ENCODE results near the gene SLMAP. TPM values are rescaled to one million over a fixed set of nuclear protein-coding genes. Genes with fewer than 3 reads are reported as not detected.

The SLMAP gene
- total and polyA plus RNA-seq, 2 donors (not counting 1 experiment from before 2014, with no cell fraction given) = 9.7 to 67.2 TPM

- Histone ChIP-seq H3K36me3 (replicated peaks in 1 of 2; ENCODE audit: control extremely low read depth in 1 of 2, control insufficient read depth in 1 of 2, extremely low read depth in 1 of 2, insufficient read depth in 2 of 2, low read length in 1 of 2) (no peaks in the 10 kb centered on the region), H3K27ac (ENCODE audit: low read length in 2 of 2) (no peak overlapping the region), H3K27me3 (replicated peaks in 1 of 4; ENCODE audit: control extremely low read depth in 1 of 4, control insufficient read depth in 3 of 4, insufficient read depth in 4 of 4, low read length in 3 of 4) (no peaks in the 10 kb centered on the region), H3K4me2 (replicated peaks; ENCODE audit: low read depth, low read length, poor library complexity, severe bottlenecking) (no peak overlapping the region), H3K79me2 (ENCODE audit: control insufficient read depth, insufficient read depth, low read length) (no peaks in the 10 kb centered on the region), H2AFZ (ENCODE audit: insufficient read depth, low read depth, low read length, poor library complexity, severe bottlenecking) (no peak overlapping the region), H3K4me3 (ENCODE audit: control extremely low read depth in 1 of 5, extremely low read depth in 1 of 5, insufficient read depth in 1 of 5, low read depth in 2 of 5, low read length in 4 of 5) (no peak overlapping the region), H3K9me3 (ENCODE audit: control extremely low read depth in 1 of 3, control insufficient read depth in 2 of 3, insufficient read depth in 1 of 3, low read length in 2 of 3) (peaks cover 0 to 19% (median 3%) of the 10 kb centered on the region in 3 donors), H3K9ac (ENCODE audit: low read length) (no peak overlapping the region), H3K4me1 (ENCODE audit: control insufficient read depth in 2 of 2, insufficient read depth in 2 of 2, low read length in 2 of 2) (peaks cover 18 to 19% of the 10 kb centered on the region in 2 donors), H4K20me1 (ENCODE audit: control insufficient read depth, insufficient read depth, low read length, poor library complexity, severe bottlenecking) (no peaks in the 10 kb centered on the region)
- Mint-ChIP-seq H3K27ac (no peak overlapping the region), H3K4me3 (no peak overlapping the region), H3K27me3 (no peaks in the 10 kb centered on the region), H3K4me1 (peaks cover 18% of the 10 kb centered on the region), H3K9me3 (ENCODE audit: insufficient read depth) (no peaks in the 10 kb centered on the region)
- ChIA-PET CTCF (interaction anchor here (0.6 to 0.7 kb wide), 3 partner anchors 32 to 681 kb away, joined by 3 read pairs; no protein-coding TSS in a partner anchor), POLR2A (no interaction called here)
- 91% methylated on average over 21 of the region's 21 CpGs for WGBS (ENCODE audit: insufficient coverage)
- DNase-seq = no peak
- ATAC-seq (ENCODE audit: low read depth) = no peak
- intact Hi-C loops (cut with micrococcal nuclease) = no loop called here
- TF ChIP-seq EZH2 (IDR thresholded peaks at IDR 0.05; ENCODE audit: borderline replicate concordance, insufficient read depth, low read depth, low read length, poor library complexity, severe bottlenecking) (no peak), CTCF (IDR thresholded peaks at IDR 0.05) (no peak)
Measured at GRCh38 chr3:57961177-57961827, 205.2 kb downstream of the SLMAP start.

GRCh38 chr3:57961828-57962447, 205.8 kb downstream of the SLMAP start:
- H3K27me3 ChIP-seq (replicated peaks in 1 of 4; ENCODE audit: control extremely low read depth in 1 of 4, control insufficient read depth in 3 of 4, insufficient read depth in 4 of 4, low read length in 3 of 4) = no peaks in the 10 kb centered on the region
- Mint-ChIP-seq H3K9me3 (ENCODE audit: insufficient read depth) (no peaks in the 10 kb centered on the region), H3K27ac (no peak overlapping the region), H3K27me3 (no peaks in the 10 kb centered on the region), H3K4me3 (no peak overlapping the region), H3K4me1 (peaks cover 18% of the 10 kb centered on the region)
- no peak overlapping the region for H3K4me2 ChIP-seq (replicated peaks; ENCODE audit: low read depth, low read length, poor library complexity, severe bottlenecking)
- H3K79me2 ChIP-seq (ENCODE audit: control insufficient read depth, insufficient read depth, low read length) = no peaks in the 10 kb centered on the region
- H3K36me3 ChIP-seq (replicated peaks in 1 of 2; ENCODE audit: control extremely low read depth in 1 of 2, control insufficient read depth in 1 of 2, extremely low read depth in 1 of 2, insufficient read depth in 2 of 2, low read length in 1 of 2) = no peaks in the 10 kb centered on the region
- H3K9ac ChIP-seq (ENCODE audit: low read length) = no peak overlapping the region
- peaks cover 0 to 17% (median 3%) of the 10 kb centered on the region in 3 donors for H3K9me3 ChIP-seq (ENCODE audit: control extremely low read depth in 1 of 3, control insufficient read depth in 2 of 3, insufficient read depth in 1 of 3, low read length in 2 of 3)
- no peak overlapping the region for H3K4me3 ChIP-seq (ENCODE audit: control extremely low read depth in 1 of 5, extremely low read depth in 1 of 5, insufficient read depth in 1 of 5, low read depth in 2 of 5, low read length in 4 of 5)
- ChIA-PET POLR2A (no interaction called here), CTCF (no interaction called here)
- DNase-seq (no peak), ATAC-seq (ENCODE audit: low read depth) (no peak)
- H3K27ac ChIP-seq (ENCODE audit: low read length in 2 of 2) = no peak overlapping the region
- no peaks in the 10 kb centered on the region for H4K20me1 ChIP-seq (ENCODE audit: control insufficient read depth, insufficient read depth, low read length, poor library complexity, severe bottlenecking)
- intact Hi-C loops (cut with micrococcal nuclease) = no loop called here
- H2AFZ ChIP-seq (ENCODE audit: insufficient read depth, low read depth, low read length, poor library complexity, severe bottlenecking) = no peak overlapping the region
- peaks cover 18 to 19% of the 10 kb centered on the region in 2 donors for H3K4me1 ChIP-seq (ENCODE audit: control insufficient read depth in 2 of 2, insufficient read depth in 2 of 2, low read length in 2 of 2)
- TF ChIP-seq CTCF (IDR thresholded peaks at IDR 0.05) = no peak
- no peak for TF ChIP-seq EZH2 (IDR thresholded peaks at IDR 0.05; ENCODE audit: borderline replicate concordance, insufficient read depth, low read depth, low read length, poor library complexity, severe bottlenecking)
- 89% methylated on average over 1 of the region's 5 CpGs for WGBS (ENCODE audit: insufficient coverage)

Data from B cell (primary cell).